ENCODE measurements around the gene MEX3D.

Gene MEX3D

GRCh38 chr19:1509602-1510441 lies 58.3 kb downstream of the MEX3D start:
- in situ Hi-C loops (cut with HindIII; ENCODE audit: low sequenced_read_pairs): no loop called here
- TF ChIP-seq CTCF (IDR thresholded peaks at IDR 0.05; ENCODE audit: low read depth, low read length): no peak
- H3K4me3 ChIP-seq (ENCODE audit: low read depth, low read length): no peak overlapping the region
- DNase-seq (ENCODE audit: low read depth, low spot score): no peak

GRCh38 chr19:1508507-1508856 lies 59.6 kb downstream of the MEX3D start:
- H3K4me3 ChIP-seq (ENCODE audit: low read depth, low read length): peak overlapping the region; percentile 15
- in situ Hi-C loops (cut with HindIII; ENCODE audit: low sequenced_read_pairs): no loop called here
- no peak for TF ChIP-seq CTCF (IDR thresholded peaks at IDR 0.05; ENCODE audit: low read depth, low read length)
- no peak for DNase-seq (ENCODE audit: low read depth, low spot score)

- no peak for TF ChIP-seq CTCF (IDR thresholded peaks at IDR 0.05; ENCODE audit: low read depth, low read length)
- DNase-seq (ENCODE audit: low read depth, low spot score): peak; percentile 94
- peak overlapping the region; percentile 49 for H3K4me3 ChIP-seq (ENCODE audit: low read depth, low read length)
- in situ Hi-C loops (cut with HindIII; ENCODE audit: low sequenced_read_pairs): no loop called here
Measured at GRCh38 chr19:1507763-1508506, 60.2 kb downstream of the MEX3D start.

GRCh38 chr19:1507192-1507660 lies 60.9 kb downstream of the MEX3D start:
- no peak for TF ChIP-seq CTCF (IDR thresholded peaks at IDR 0.05; ENCODE audit: low read depth, low read length)
- in situ Hi-C loops (cut with HindIII; ENCODE audit: low sequenced_read_pairs): no loop called here
- H3K4me3 ChIP-seq (ENCODE audit: low read depth, low read length): no peak overlapping the region
- no peak for DNase-seq (ENCODE audit: low read depth, low spot score)

- no peak for DNase-seq (ENCODE audit: low read depth, low spot score)
- in situ Hi-C loops (cut with HindIII; ENCODE audit: low sequenced_read_pairs): no loop called here
- H3K4me3 ChIP-seq (ENCODE audit: low read depth, low read length): no peak overlapping the region
- no peak for TF ChIP-seq CTCF (IDR thresholded peaks at IDR 0.05; ENCODE audit: low read depth, low read length)
Measured at GRCh38 chr19:1505991-1506881, 61.9 kb downstream of the MEX3D start.

- no peak for TF ChIP-seq CTCF (IDR thresholded peaks at IDR 0.05; ENCODE audit: low read depth, low read length)
- in situ Hi-C loops (cut with HindIII; ENCODE audit: low sequenced_read_pairs): no loop called here
- no peak for DNase-seq (ENCODE audit: low read depth, low spot score)
- H3K4me3 ChIP-seq (ENCODE audit: low read depth, low read length): no peak overlapping the region
Measured at GRCh38 chr19:1505012-1505411, 63.1 kb downstream of the MEX3D start.

Measured in astrocyte of the spinal cord (primary cell).